HepG2 (cell line): Measurements from ENCODE around the gene GNPNAT1. TPM values are rescaled to one million over a fixed set of nuclear protein-coding genes. Genes with fewer than 3 reads are reported as not detected.

ENCODE experiments used
- ATAC-seq: fragments of 200-7000 bp; cut with Tn5 transposase; 3 replicates; pipeline ENCODE4 v1.9.1; 2020; ENCODE audit warnings: mild to moderate bottlenecking, moderate library complexity
- BruUV-seq: library from RNA; stranded (reverse); fragments of 400-500 nt; replicated peaks from 2 replicates; lab custom pipeline; 2021; lab: Mats Ljungman, UMichigan
- CTCF ChIA-PET: fragments of 300-600 bp; formaldehyde crosslinking; extraction: SDS; loops from one replicate; lab custom pipeline; 2021; ENCODE audit warnings: low total read pairs, inconsistent platforms, low intra/inter-chr PET ratio; lab: Yijun Ruan, JAX
- POLR2A ChIA-PET: fragments of 350-600 bp; sonication (Branson Sonifier 250); formaldehyde crosslinking; loops from one replicate; lab custom pipeline; 2020; ENCODE audit warnings: antibody characterized with exemption, inconsistent platforms; lab: Yijun Ruan, JAX
- DNase-seq: peaks from one replicate; pipeline ENCODE4 v3.0.0-alpha.2; 2015; ENCODE audit warnings: low spot score
- FAIRE-seq: peaks from 3 replicates; lab custom pipeline; 2011; peaks lifted over from hg19 to GRCh38; lab: Jason Lieb, UNC
- H2AFZ ChIP-seq: one replicate; pipeline ENCODE4 v1.6.1; 2011; ENCODE audit warnings: low read length, inconsistent platforms
- H3K27ac ChIP-seq: fragments of 300-600 bp; 3 replicates; pipeline ENCODE4 v1.8.0; 2011; ENCODE audit warnings: mixed run types, mild to moderate bottlenecking, mixed read lengths, low read length, inconsistent platforms; ENCODE audit not compliant: insufficient read depth; ENCODE audit errors: extremely low read length
- H3K27me3 ChIP-seq, 2 experiments: fragments of 200-600 bp in 1 of 2; 2 replicates in 1 of 2; 3 replicates in 1 of 2; pipeline versions ENCODE4 v1.6.0 to v1.8.0; 2011; ENCODE audit warnings: low read length in 2 of 2, mild to moderate bottlenecking in 2 of 2, moderate library complexity in 2 of 2, inconsistent platforms in 1 of 2; ENCODE audit not compliant: insufficient read depth in 2 of 2, control insufficient read depth in 1 of 2
- H3K36me3 ChIP-seq, 2 experiments: fragments of 200-600 bp in 1 of 2; replicated peaks in 1 of 2; 2 replicates in 1 of 2; 3 replicates in 1 of 2; pipeline versions ENCODE4 v1.5.1 to v1.8.0; 2011; ENCODE audit warnings: low read length in 2 of 2, inconsistent platforms in 1 of 2; ENCODE audit not compliant: insufficient read depth in 2 of 2, control insufficient read depth in 1 of 2
- H3K4me1 ChIP-seq: 2 replicates; pipeline ENCODE4 v1.5.1; 2012; ENCODE audit warnings: low read length, inconsistent platforms; ENCODE audit not compliant: insufficient read depth
- H3K4me2 ChIP-seq: 2 replicates; pipeline ENCODE4 v1.6.0; 2011; ENCODE audit warnings: low read depth, low read length, inconsistent platforms
- H3K4me3 ChIP-seq, 3 experiments: fragments of 200-600 bp in 1 of 3; sonication (generic), shearing (Covaris generic) in 1 of 3; replicated peaks in 1 of 3; 2 replicates each; pipeline ENCODE4 v1.5.1; 2011 to 2016; ENCODE audit warnings: low read length in 3 of 3, inconsistent platforms in 2 of 3, low read depth in 2 of 3, mild to moderate bottlenecking in 2 of 3, control low read depth in 1 of 3, mixed read lengths in 1 of 3; ENCODE audit not compliant: insufficient read depth in 1 of 3
- H3K79me2 ChIP-seq: one replicate; pipeline ENCODE4 v1.6.1; 2011; ENCODE audit warnings: low read length, inconsistent platforms; ENCODE audit not compliant: insufficient read depth
- H3K9ac ChIP-seq: 2 replicates; pipeline ENCODE4 v1.6.0; 2011; ENCODE audit warnings: mild to moderate bottlenecking, low read depth, low read length, inconsistent platforms; ENCODE audit not compliant: insufficient read depth
- H3K9me3 ChIP-seq: 2 replicates; pipeline ENCODE4 v1.5.1; 2012; ENCODE audit warnings: mild to moderate bottlenecking, low read length
- H4K20me1 ChIP-seq: 2 replicates; pipeline ENCODE4 v1.6.0; 2011; ENCODE audit warnings: inconsistent platforms, mild to moderate bottlenecking, low read length, moderate library complexity; ENCODE audit not compliant: insufficient read depth
- ELF4 ChIP-seq: sonication (generic); formaldehyde crosslinking; IDR thresholded peaks from 2 replicates; pipeline ENCODE4 v1.5.0; 2020; ENCODE audit warnings: missing genetic modification reagents, mild to moderate bottlenecking, moderate library complexity, borderline replicate concordance
- FOXO4 ChIP-seq: sonication (generic); formaldehyde crosslinking; conservative IDR thresholded peaks from 2 replicates; pipeline ENCODE4 v1.8.1; 2023; ENCODE audit warnings: missing genetic modification reagents
- MLLT10 ChIP-seq: sonication (generic); formaldehyde crosslinking; IDR thresholded peaks from 2 replicates; pipeline ENCODE4 v1.4.0; 2020; ENCODE audit warnings: missing genetic modification reagents
- RARA ChIP-seq: IDR thresholded peaks from 2 replicates; pipeline ENCODE4 v1.6.1; 2016; ENCODE audit warnings: missing genetic modification reagents, missing compliant biosample characterization
- SAP130 ChIP-seq: IDR thresholded peaks from 2 replicates; pipeline ENCODE4 v1.6.1; 2016; ENCODE audit warnings: low read depth
- SKIL ChIP-seq: sonication (generic); formaldehyde crosslinking; IDR thresholded peaks from 2 replicates; pipeline ENCODE4 v1.8.0; 2022; ENCODE audit warnings: missing genetic modification reagents, mild to moderate bottlenecking, moderate library complexity, borderline replicate concordance
- U2AF2 ChIP-seq: fragments of 200-400 bp; formaldehyde crosslinking; IDR thresholded peaks from 2 replicates; pipeline ENCODE4 v1.6.1; 2017; ENCODE audit warnings: low read depth, mild to moderate bottlenecking, low read length
- ZNF512 ChIP-seq: sonication (generic); formaldehyde crosslinking; IDR thresholded peaks from 2 replicates; pipeline ENCODE4 v1.4.0; 2020; ENCODE audit warnings: mild to moderate bottlenecking, missing genetic modification reagents
- WGBS: methylation state at CpG from one replicate; pipeline ENCODE4 v1.1.6; 2017; ENCODE audit warnings: low lambda C conversion rate; 5-methylcytosine and 5-hydroxymethylcytosine counted together
- in situ Hi-C: cut with HindIII; loops from 2 replicates; pipeline ENCODE4 v1.10.0; 2017; ENCODE audit warnings: low pct_unique_long_range_greater_than_20kb; ENCODE audit not compliant: extremely low pct_ligation_motif_present
- intact Hi-C: fragments of 100-400 bp; cut with micrococcal nuclease; formaldehyde crosslinking; loops from one replicate; pipeline ENCODE4 v1.10.0; 2022; ENCODE audit not compliant: unreplicated experiment
- polyA plus RNA-seq, 8 experiments: library from polyadenylated mRNA; depleted of rRNA in 3 of 8; stranded (reverse) in 7 of 8; unstranded in 1 of 8; fragments of >200 nt; fragmentation: Illumina TruSeq in 4 of 8; extraction: Trizol in 4 of 8; gene quantifications; 2 replicates each; pipeline versions ENCODE4 v1.2.1 to v1.2.3, GENCODE V29; 2011 to 2016; ENCODE audit warnings: low read depth in 4 of 8, missing spikeins in 1 of 8, mixed read lengths in 1 of 8; ENCODE audit not compliant: insufficient read depth in 1 of 8
- total RNA-seq, 5 experiments: library from RNA; depleted of rRNA; stranded (reverse); fragments of >200 nt; fragmentation: Illumina TruSeq; extraction: Trizol; gene quantifications; 2 replicates each; pipeline ENCODE4 v1.2.3, GENCODE V29; 2016; ENCODE audit warnings: low read depth in 1 of 5

The GNPNAT1 gene
- total and polyA plus RNA-seq, 2 of the 13 experiments (the other 11 are each of a cell fraction or from before 2014, with no cell fraction given) = 38.3 to 54.9 TPM

- FAIRE-seq (no peak), ATAC-seq (no peak), DNase-seq (no peak)
- in situ Hi-C loops (no loop called here), intact Hi-C loops (no loop called here)
- no peak for TF ChIP-seq ZNF512 (CRISPR knock-in tag)
- TF ChIP-seq U2AF2 = no peak
- TF ChIP-seq FOXO4 (CRISPR knock-in tag) = no peak
- no peak for TF ChIP-seq RARA (CRISPR knock-in tag)
- no peak for TF ChIP-seq MLLT10 (CRISPR knock-in tag)
- no peak for TF ChIP-seq SAP130
- TF ChIP-seq ELF4 (CRISPR knock-in tag) = no peak
- TF ChIP-seq SKIL (CRISPR knock-in tag) = no peak
- Histone ChIP-seq H3K79me2 (peaks cover 72% of the 10 kb centered on the region), H3K9me3 (no peaks in the 10 kb centered on the region), H3K27me3 (no peaks in the 10 kb centered on the region; a peak in 1 of 5 replicates), H3K36me3 (peaks cover 0 to 3% of the 10 kb centered on the region in 2 experiments; a peak in 3 of 5 replicates), H3K27ac (no peak overlapping the region), H3K4me3 (no peak overlapping the region), H3K4me2 (no peak overlapping the region), H3K4me1 (peaks cover 53% of the 10 kb centered on the region), H3K9ac (no peak overlapping the region), H2AFZ (no peak overlapping the region), H4K20me1 (no peaks in the 10 kb centered on the region)
- 97% methylated on average over 9 of the region's 9 CpGs for WGBS
- no TSS peak for BruUV-seq
- CTCF ChIA-PET = no interaction called here
- POLR2A ChIA-PET = no interaction called here
Observed at GRCh38 chr14:52733824-52734223, 57.6 kb downstream of the GNPNAT1 start.
